Small intestine (tissue), 7 donors: ENCODE measurements around the gene STX8. TPM values are rescaled to one million over a fixed set of nuclear protein-coding genes. Genes with fewer than 3 reads are reported as not detected.

Experiments
- DNase-seq, 2 donors: peaks; one replicate each; pipeline versions ENCODE4 v3.0.0 to v3.0.0-alpha.2; 2013
- FAIRE-seq: peaks from 2 replicates; lab custom pipeline; 2012; peaks lifted over from hg19 to GRCh38; lab: Jason Lieb, UNC
- H3K27ac ChIP-seq, 3 donors: one replicate each; pipeline ENCODE4 v1.5.1; 2013; ENCODE audit warnings: low read length in 2 of 3, mild to moderate bottlenecking in 2 of 3, control low read depth in 1 of 3, inconsistent platforms in 1 of 3, low read depth in 1 of 3, moderate library complexity in 1 of 3
- H3K27me3 ChIP-seq, 3 donors: one replicate each; pipeline ENCODE4 v1.6.1; 2013; ENCODE audit warnings: low read length in 3 of 3, inconsistent platforms in 1 of 3; ENCODE audit not compliant: control insufficient read depth in 3 of 3, insufficient read depth in 3 of 3
- H3K36me3 ChIP-seq, 3 donors: one replicate each; pipeline ENCODE4 v1.6.1; 2013; ENCODE audit warnings: low read length in 3 of 3, inconsistent platforms in 1 of 3, low read depth in 1 of 3, mild to moderate bottlenecking in 1 of 3, moderate library complexity in 1 of 3; ENCODE audit not compliant: control insufficient read depth in 3 of 3, insufficient read depth in 2 of 3
- H3K4me1 ChIP-seq, 3 donors: one replicate each; pipeline ENCODE4 v1.6.1; 2013; ENCODE audit warnings: low read length in 2 of 3, inconsistent platforms in 1 of 3, low read depth in 1 of 3, mild to moderate bottlenecking in 1 of 3, moderate library complexity in 1 of 3; ENCODE audit not compliant: control insufficient read depth in 3 of 3, insufficient read depth in 2 of 3
- H3K4me3 ChIP-seq, 3 donors: one replicate each; pipeline ENCODE4 v1.5.1; 2013; ENCODE audit warnings: low read length in 3 of 3, control low read depth in 1 of 3, inconsistent platforms in 1 of 3, low read depth in 1 of 3, mild to moderate bottlenecking in 1 of 3, moderate library complexity in 1 of 3
- H3K9me3 ChIP-seq, 2 donors: one replicate each; pipeline ENCODE4 v1.6.1; 2013; ENCODE audit warnings: low read depth in 1 of 2, low read length in 1 of 2; ENCODE audit not compliant: control insufficient read depth in 2 of 2, insufficient read depth in 1 of 2
- WGBS, 3 donors: extraction: QIAGEN DNeasy Blood & Tissue Kit; methylation state at CpG; one replicate each; pipeline ENCODE4 v1.1.7; 2013; 5-methylcytosine and 5-hydroxymethylcytosine counted together
- polyA plus RNA-seq, 4 donors: library from polyadenylated mRNA; stranded (reverse) in 3 of 4; unstranded in 1 of 4; fragments of 200-250 nt in 3 of 4; fragments of 120-200 nt in 1 of 4; gene quantifications; one replicate each; pipeline versions ENCODE4 v1.2.1 to v1.2.3, GENCODE V29; 2013
- donor health status: healthy with polysubstance abuse.
- donor health status: control.
- donor health status: control.
- donor health status: Bipolar disorder and iron deficiency.
- donor health status: healthy.

Gene STX8
- polyA plus RNA-seq, 4 donors = 35.3 to 72.2 (median 51.8) TPM

GRCh38 chr17:9315360-9315759 lies 260.3 kb downstream of the STX8 start:
- H3K9me3 ChIP-seq = no peaks in the 10 kb centered on the region
- no peaks in the 10 kb centered on the region for H3K27me3 ChIP-seq
- no peaks in the 10 kb centered on the region for H3K36me3 ChIP-seq
- no peak overlapping the region for H3K4me3 ChIP-seq
- DNase-seq (no peak), FAIRE-seq (no peak)
- WGBS, 3 donors = 97 to 100% (median 97%) methylated on average over 5 of the region's 5 CpGs
- no peaks in the 10 kb centered on the region for H3K4me1 ChIP-seq
- H3K27ac ChIP-seq = no peak overlapping the region

DNA sequence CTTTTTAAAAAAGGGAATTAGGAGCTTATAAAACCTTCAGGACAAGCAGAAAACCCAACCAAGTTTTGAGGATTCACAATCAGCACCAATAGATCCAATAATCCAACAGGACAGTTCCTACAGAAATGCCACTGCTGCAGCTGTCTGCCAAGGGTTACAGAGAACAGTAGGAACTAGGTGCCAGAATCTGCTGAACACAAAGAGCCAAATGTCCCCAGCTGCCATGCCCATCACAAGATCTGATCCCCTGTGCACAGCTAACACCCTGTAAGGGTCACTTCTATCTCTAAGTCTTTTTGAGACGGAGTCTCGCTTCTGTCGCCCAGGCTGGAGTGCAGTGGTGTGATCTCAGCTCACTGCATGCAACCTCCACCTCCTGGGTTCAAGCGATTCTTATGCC lies 262.3 kb downstream of the STX8 start:
- H3K9me3 ChIP-seq = no peaks in the 10 kb centered on the region
- no peaks in the 10 kb centered on the region for H3K36me3 ChIP-seq
- H3K27me3 ChIP-seq = no peaks in the 10 kb centered on the region
- DNase-seq = no peak
- H3K4me1 ChIP-seq = peaks cover 0 to 5% (median 0%) of the 10 kb centered on the region in 3 donors
- no peak for FAIRE-seq
- no peak overlapping the region for H3K27ac ChIP-seq
- 96 to 100% (median 97%) methylated on average over 4 of the region's 4 CpGs for WGBS, 3 donors
- H3K4me3 ChIP-seq = no peak overlapping the region

- peaks cover 0 to 5% (median 0%) of the 10 kb centered on the region in 3 donors for H3K4me1 ChIP-seq
- FAIRE-seq = no peak
These were observed 266.4 kb downstream of the STX8 start for GRCh38 chr17:9309216-9309615.

GRCh38 chr17:9308069-9308468 lies 267.6 kb downstream of the STX8 start:
- Histone ChIP-seq H3K27me3 (no peaks in the 10 kb centered on the region), H3K9me3 (no peaks in the 10 kb centered on the region), H3K27ac (no peak overlapping the region), H3K4me1 (peaks cover 0 to 5% (median 0%) of the 10 kb centered on the region in 3 donors), H3K36me3 (no peaks in the 10 kb centered on the region), H3K4me3 (no peak overlapping the region)
- no peak for FAIRE-seq
- DNase-seq = no peak
- 85 to 93% (median 86%) methylated on average over 6 of the region's 6 CpGs for WGBS, 3 donors

More at GRCh38 chr17:9309216-9309615, 266.4 kb downstream of the STX8 start:
- no peak for DNase-seq
- 80 to 91% (median 84%) methylated on average over 6 of the region's 6 CpGs for WGBS, 3 donors
- Histone ChIP-seq H3K27me3 (no peaks in the 10 kb centered on the region), H3K9me3 (no peaks in the 10 kb centered on the region), H3K27ac (no peak overlapping the region), H3K36me3 (no peaks in the 10 kb centered on the region), H3K4me3 (no peak overlapping the region)

DNA sequence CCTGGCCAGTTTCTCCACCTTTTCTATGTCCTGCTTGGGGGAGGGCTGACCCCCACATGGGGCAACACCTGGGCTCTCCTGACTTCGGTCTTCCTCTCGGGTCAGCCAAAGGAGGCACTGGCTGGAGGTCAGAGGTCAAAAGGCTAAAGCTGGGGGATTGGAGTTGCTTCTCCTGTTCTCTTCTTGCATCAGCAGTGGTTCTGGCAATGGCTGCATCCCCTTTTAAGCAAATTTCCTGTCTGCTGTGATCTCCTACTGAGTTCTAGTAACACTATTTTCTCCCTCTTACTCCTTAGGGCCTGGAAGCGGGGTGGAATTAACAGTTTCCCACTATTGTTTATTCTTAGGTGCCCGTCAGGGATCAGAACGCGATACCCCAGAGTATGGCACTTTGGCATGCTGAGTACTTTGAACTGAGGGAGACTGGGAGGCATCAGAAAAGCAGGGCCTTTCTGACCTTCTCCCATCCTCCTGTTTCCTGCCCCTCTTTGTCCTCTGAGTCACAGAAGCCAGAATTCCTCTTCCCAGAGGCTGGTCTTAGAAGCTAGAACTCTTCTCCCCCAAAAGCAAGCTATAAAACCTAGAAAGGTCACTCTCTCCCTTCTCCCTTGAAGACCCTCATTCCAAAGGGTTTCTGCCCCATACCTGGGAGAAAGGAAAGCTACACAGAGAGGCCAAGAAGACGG lies 268.2 kb downstream of the STX8 start:
- Histone ChIP-seq H3K27me3 (no peaks in the 10 kb centered on the region), H3K9me3 (no peaks in the 10 kb centered on the region), H3K36me3 (no peaks in the 10 kb centered on the region), H3K4me3 (no peak overlapping the region), H3K4me1 (peaks cover 0 to 5% (median 0%) of the 10 kb centered on the region in 3 donors), H3K27ac (no peak overlapping the region)
- FAIRE-seq (no peak), DNase-seq (no peak)
- WGBS, 3 donors = 82 to 92% (median 89%) methylated on average over 7 of the region's 7 CpGs

- 78 to 89% (median 81%) methylated on average over 6 of the region's 6 CpGs for WGBS, 3 donors
- H3K9me3 ChIP-seq = no peaks in the 10 kb centered on the region
These were observed 269.5 kb downstream of the STX8 start for GRCh38 chr17:9306086-9306485.

DNA sequence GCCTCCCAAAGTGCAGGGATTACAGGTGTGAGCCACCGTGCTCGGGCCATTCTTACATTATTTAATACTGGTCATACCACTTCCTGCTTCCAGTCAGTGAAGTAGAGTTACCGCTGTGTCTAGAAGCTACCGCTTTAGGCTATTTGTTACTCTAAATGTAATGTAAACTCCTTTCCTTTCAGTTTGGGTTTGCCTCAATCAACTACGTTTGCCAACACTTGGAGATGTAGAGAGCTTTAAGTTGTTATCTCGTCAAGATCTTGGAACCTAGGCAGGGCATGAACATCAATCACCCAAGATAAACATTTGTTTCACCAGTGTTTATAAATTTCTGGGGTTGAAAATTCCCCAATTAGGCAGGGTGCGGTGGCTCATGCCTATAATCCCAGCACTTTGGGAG lies 275.9 kb downstream of the STX8 start:
- Histone ChIP-seq H3K27me3 (no peaks in the 10 kb centered on the region), H3K9me3 (no peaks in the 10 kb centered on the region), H3K36me3 (no peaks in the 10 kb centered on the region), H3K4me3 (no peak overlapping the region), H3K4me1 (peaks cover 0 to 7% (median 0%) of the 10 kb centered on the region in 3 donors), H3K27ac (no peak overlapping the region)
- no peak for DNase-seq
- no peak for FAIRE-seq
- 83 to 89% (median 83%) methylated on average over 7 of the region's 7 CpGs for WGBS, 3 donors

More at GRCh38 chr17:9306086-9306485, 269.5 kb downstream of the STX8 start:
- no peaks in the 10 kb centered on the region for H3K36me3 ChIP-seq
- no peak overlapping the region for H3K4me3 ChIP-seq
- FAIRE-seq (no peak), DNase-seq (no peak)
- no peaks in the 10 kb centered on the region for H3K27me3 ChIP-seq
- H3K4me1 ChIP-seq = peaks cover 0 to 5% (median 0%) of the 10 kb centered on the region in 3 donors
- no peak overlapping the region for H3K27ac ChIP-seq

GRCh38 chr17:9298776-9299295 lies 276.8 kb downstream of the STX8 start:
- FAIRE-seq = no peak
- 74 to 90% (median 89%) methylated on average over 5 of the region's 5 CpGs for WGBS, 3 donors

More at GRCh38 chr17:9298776-9299295, 276.8 kb downstream of the STX8 start:
- peaks cover 0 to 7% (median 0%) of the 10 kb centered on the region in 3 donors for H3K4me1 ChIP-seq
- no peak overlapping the region for H3K27ac ChIP-seq
- no peak overlapping the region for H3K4me3 ChIP-seq
- no peaks in the 10 kb centered on the region for H3K36me3 ChIP-seq
- no peaks in the 10 kb centered on the region for H3K9me3 ChIP-seq
- no peak for DNase-seq
- no peaks in the 10 kb centered on the region for H3K27me3 ChIP-seq
